KOPT-K1 (cell line): ENCODE data around the gene VAMP8.
"Not testable (repeated sequence)": the region's sequence is repeated elsewhere in the genome, so short reads cannot be mapped to it uniquely, and the experiment has no call there.

ENCODE experiments used
- H3K27ac ChIP-seq: fragments of 200-600 bp; sonication (generic); 2 replicates; pipeline ENCODE4 v1.5.1; 2016; ENCODE audit warnings: antibody characterized with exemption, mild to moderate bottlenecking, low read depth, low read length; ENCODE audit not compliant: poor library complexity, severe bottlenecking
- H3K36me3 ChIP-seq: fragments of 200-600 bp; sonication (generic); 2 replicates; pipeline ENCODE4 v1.5.1; 2017; ENCODE audit warnings: antibody characterized with exemption, mild to moderate bottlenecking, low read length, moderate library complexity; ENCODE audit not compliant: insufficient read depth
- H3K9me3 ChIP-seq: fragments of 200-600 bp; sonication (generic); 2 replicates; pipeline ENCODE4 v1.5.1; 2017; ENCODE audit warnings: antibody characterized with exemption, low read length, mild to moderate bottlenecking; ENCODE audit not compliant: insufficient read depth, poor library complexity, severe bottlenecking

The VAMP8 gene

GRCh38 chr2:85541753-85542457 lies 35.5 kb upstream of the VAMP8 start:
- no peak overlapping the region for H3K27ac ChIP-seq
- no peaks in the 10 kb centered on the region for H3K9me3 ChIP-seq
- peaks cover 73% of the 10 kb centered on the region for H3K36me3 ChIP-seq

- Histone ChIP-seq H3K9me3 (no peaks in the 10 kb centered on the region), H3K27ac (no peak overlapping the region), H3K36me3 (peaks cover 81% of the 10 kb centered on the region)
Observed at GRCh38 chr2:85542777-85543176, 34.6 kb upstream of the VAMP8 start.

GRCh38 chr2:85544254-85544691 lies 33.1 kb upstream of the VAMP8 start:
- H3K36me3 ChIP-seq, result peaks cover 91% of the 10 kb centered on the region
- H3K9me3 ChIP-seq, H3K27ac ChIP-seq: not testable (repeated sequence)

GRCh38 chr2:85544915-85545779 lies 32.2 kb upstream of the VAMP8 start:
- H3K27ac ChIP-seq, H3K9me3 ChIP-seq: not testable (repeated sequence)
- peaks cover 94% of the 10 kb centered on the region for H3K36me3 ChIP-seq

- Histone ChIP-seq H3K9me3 (no peaks in the 10 kb centered on the region), H3K36me3 (peaks cover 94% of the 10 kb centered on the region), H3K27ac (no peak overlapping the region)
Observed at GRCh38 chr2:85545780-85546240, 31.6 kb upstream of the VAMP8 start.

GRCh38 chr2:85547089-85547858 lies 30.1 kb upstream of the VAMP8 start:
- Histone ChIP-seq H3K9me3 (no peaks in the 10 kb centered on the region), H3K36me3 (peaks cover 94% of the 10 kb centered on the region), H3K27ac (no peak overlapping the region)

- no peaks in the 10 kb centered on the region for H3K9me3 ChIP-seq
- H3K27ac ChIP-seq, result no peak overlapping the region
- H3K36me3 ChIP-seq, result peaks cover 94% of the 10 kb centered on the region
Observed at GRCh38 chr2:85547859-85548607, 29.4 kb upstream of the VAMP8 start.

- no peak overlapping the region for H3K27ac ChIP-seq
- H3K36me3 ChIP-seq, result peaks cover 94% of the 10 kb centered on the region
- H3K9me3 ChIP-seq, result no peaks in the 10 kb centered on the region
Observed at GRCh38 chr2:85548608-85548900, 28.8 kb upstream of the VAMP8 start.

GRCh38 chr2:85549095-85549494 lies 28.3 kb upstream of the VAMP8 start:
- no peaks in the 10 kb centered on the region for H3K9me3 ChIP-seq
- no peak overlapping the region for H3K27ac ChIP-seq
- peaks cover 94% of the 10 kb centered on the region for H3K36me3 ChIP-seq

- peaks cover 94% of the 10 kb centered on the region for H3K36me3 ChIP-seq
- H3K27ac ChIP-seq, result no peak overlapping the region
- H3K9me3 ChIP-seq, result no peaks in the 10 kb centered on the region
Observed at GRCh38 chr2:85549826-85550225, 27.6 kb upstream of the VAMP8 start.

- peaks cover 94% of the 10 kb centered on the region for H3K36me3 ChIP-seq
- no peaks in the 10 kb centered on the region for H3K9me3 ChIP-seq
- no peak overlapping the region for H3K27ac ChIP-seq
Observed at GRCh38 chr2:85550486-85550885, 26.9 kb upstream of the VAMP8 start.

GRCh38 chr2:85551698-85552678 lies 25.4 kb upstream of the VAMP8 start:
- H3K27ac ChIP-seq, result no peak overlapping the region
- no peaks in the 10 kb centered on the region for H3K9me3 ChIP-seq
- H3K36me3 ChIP-seq, result peaks cover 94% of the 10 kb centered on the region

GRCh38 chr2:85553184-85553583 lies 24.2 kb upstream of the VAMP8 start:
- Histone ChIP-seq H3K27ac (no peak overlapping the region), H3K36me3 (peaks cover 91% of the 10 kb centered on the region), H3K9me3 (no peaks in the 10 kb centered on the region)
